ENCODE data around the gene TBC1D10A.

The TBC1D10A gene

DNA sequence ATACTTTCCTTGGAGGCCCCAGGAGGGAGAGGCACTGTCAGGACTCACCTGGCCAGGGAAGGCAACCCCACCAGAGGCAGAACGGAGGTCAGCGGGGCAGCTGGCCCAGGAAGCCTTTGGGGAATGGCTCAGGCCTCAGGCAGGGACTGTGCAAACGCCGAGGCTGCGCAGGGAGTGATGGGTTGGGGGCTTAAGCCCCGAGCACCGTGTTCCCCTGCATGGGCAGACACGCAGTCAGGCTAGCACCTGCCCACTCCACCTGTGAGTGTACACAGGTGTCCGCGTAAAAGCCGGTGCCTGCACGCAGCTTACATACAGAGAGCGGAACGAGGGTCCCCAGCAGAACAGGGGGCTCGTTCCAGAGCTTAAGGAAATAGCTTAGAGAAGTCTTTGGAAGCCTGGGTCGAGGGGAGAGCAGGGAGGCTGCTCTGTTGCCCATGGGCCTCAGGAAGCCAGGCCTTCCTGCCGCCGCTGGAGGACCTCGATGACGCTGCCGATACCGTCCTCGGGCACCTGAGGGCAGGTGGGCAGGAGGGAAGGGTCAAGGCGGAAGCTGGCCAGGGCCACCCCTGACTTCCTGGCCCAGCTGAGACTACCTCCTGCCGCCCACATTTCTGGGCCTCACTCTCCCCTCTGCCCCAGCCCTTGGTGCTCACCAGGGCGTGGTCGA is 41.4 kb downstream of the TBC1D10A start:
- DNase-seq = no peak

DNA sequence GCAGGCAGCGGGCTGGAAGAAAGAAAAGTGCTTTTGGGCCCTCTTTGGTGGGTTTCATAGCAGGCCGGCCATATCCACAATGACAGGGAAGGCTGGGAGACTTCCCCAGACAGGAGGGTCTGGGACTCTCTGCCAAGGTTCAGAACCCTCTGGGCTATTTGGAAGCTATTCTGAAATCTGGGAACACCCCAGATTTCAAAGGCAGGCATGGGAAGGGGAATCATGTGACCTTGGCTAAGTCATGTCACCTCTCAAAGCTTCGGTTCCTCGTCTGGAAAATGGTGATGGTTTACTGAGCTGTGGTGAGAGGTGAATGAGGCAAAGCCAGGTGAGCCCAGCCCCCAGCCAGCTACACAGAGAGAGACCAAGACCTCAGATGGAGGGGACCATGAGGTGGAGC is 42.1 kb downstream of the TBC1D10A start:
- no peak for DNase-seq

DNA sequence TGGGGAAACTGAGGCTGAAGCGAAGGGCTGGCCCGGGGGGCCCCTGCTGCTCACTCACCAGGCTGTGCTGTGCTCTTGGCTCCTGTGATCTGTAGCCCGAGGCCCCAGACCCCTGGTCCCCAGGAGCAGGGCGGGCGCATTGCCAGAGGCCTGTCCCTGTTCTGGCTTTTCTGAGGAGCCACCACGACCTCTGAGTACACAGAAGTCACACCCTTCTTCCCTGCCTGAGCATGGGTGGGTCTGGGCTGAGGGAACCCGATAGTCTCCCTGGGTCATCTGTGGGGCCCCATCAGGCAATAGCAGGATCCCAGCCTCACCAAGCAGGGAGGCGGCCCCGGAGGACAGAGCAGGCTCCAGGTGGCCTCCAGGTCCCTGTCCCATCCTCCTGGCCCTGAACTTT is 42.6 kb downstream of the TBC1D10A start:
- no peak for DNase-seq

DNA sequence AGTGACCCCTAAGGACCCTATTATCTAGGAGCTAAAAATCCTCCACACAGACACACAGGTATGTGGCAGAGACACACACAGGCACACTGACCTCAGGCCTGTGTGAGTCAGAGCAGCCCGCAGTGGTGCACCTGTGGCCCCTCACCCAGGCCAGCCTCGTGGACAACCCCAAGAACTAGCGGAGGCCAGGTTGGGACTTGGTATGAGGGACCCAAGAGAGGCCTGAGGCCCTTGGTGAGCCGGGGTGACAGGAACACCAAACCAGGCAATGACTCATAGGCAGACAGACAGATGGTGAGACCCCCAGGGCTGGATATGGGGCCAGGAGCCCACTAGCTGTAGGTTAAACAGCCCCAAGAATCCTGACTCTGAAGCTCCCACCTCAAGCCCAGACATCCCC is 43.4 kb downstream of the TBC1D10A start:
- DNase-seq = no peak

DNA sequence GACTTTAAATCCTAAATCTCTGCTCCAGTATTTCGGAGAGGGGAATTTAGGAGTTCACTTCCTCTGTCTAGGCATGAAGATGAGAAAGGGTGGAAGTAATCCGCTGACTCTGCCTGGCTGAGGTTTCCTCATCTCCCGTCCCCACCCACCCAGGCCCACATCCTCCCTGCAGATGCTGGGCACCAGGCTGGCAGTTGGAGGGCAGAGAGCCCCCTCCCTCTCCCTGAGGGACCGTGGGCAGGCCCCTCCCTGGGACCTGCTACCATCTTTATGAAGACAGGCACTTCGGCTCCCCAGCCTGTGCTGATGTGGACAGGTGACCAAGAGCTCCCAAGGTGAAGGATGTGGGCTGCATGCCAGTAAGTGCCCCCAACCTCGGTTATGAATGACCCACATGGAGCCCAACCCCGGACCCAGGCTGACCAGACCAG is 44.1 kb downstream of the TBC1D10A start:
- no peak for DNase-seq

DNA sequence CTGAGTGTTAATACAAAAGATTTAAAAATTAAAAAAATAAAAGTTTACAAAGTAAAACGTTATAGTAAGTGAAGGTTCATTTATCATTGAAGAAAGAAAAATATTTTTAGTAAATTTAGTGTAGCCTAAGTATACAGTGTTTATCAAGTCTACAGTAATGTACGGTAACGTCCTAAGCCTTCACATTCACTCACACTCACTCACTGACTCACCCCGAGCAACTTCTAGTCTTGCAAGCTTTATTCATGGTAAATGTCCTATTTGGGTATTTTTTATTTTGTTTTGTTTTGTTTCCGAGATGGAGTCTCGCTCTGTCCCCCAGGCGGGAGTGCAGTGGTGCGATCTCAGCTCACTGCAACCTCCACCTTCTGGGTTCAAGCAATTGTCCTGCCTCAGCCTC is 46.2 kb downstream of the TBC1D10A start:
- no peak for DNase-seq

DNA sequence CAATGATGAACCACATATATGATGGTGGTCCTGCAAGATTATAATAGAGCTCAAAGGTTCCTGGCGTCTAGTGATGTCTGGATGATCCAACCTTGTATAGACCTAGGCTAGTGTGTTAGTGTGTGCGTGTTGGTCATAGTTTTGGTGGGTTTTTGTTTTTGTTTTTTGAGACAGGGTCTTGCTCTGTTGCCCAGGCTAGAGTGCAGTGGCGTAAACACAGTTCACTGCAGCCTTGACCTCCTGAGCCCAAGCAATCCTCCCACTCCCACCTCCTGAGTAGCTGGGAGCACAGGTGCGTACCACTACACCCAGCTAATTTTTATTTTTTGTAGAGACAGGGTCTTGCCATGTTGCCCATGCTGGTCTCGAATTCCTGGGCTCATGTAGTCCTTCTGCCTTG is 46.8 kb downstream of the TBC1D10A start:
- no peak for DNase-seq

DNA sequence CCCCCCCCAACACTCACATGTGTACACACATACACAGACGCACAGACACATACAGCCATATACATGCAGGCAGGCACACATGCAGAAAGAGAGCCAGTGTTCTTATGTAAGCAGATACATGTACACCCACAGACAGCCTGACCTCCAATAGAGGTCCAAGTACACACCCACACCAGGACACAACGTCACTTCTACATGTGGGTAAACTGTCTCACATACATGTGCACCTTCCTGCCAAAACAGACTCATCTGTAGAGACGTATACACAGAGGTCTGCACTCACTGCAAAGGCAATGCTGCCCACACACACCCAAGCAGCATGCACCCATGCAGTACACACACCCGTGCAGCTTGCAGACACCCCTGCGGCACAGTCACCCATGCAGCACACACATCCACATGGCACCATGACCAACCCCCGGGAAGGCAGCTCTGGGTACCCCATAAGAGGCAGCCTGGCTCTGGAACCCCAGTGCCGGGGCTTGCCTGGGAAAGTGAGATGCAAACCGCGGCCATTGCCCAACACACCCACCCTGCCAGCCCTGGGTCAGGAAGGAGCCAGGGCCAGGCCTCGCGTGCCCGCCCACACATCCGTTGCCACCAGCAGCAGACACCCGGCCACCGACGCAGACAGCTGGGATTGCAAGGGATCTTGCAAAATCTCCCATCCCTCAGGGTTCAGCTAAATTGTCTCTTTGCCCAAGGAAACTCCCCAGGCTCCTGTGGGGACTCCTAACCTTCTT is 47.5 kb downstream of the TBC1D10A start:
- DNase-seq = no peak

DNA sequence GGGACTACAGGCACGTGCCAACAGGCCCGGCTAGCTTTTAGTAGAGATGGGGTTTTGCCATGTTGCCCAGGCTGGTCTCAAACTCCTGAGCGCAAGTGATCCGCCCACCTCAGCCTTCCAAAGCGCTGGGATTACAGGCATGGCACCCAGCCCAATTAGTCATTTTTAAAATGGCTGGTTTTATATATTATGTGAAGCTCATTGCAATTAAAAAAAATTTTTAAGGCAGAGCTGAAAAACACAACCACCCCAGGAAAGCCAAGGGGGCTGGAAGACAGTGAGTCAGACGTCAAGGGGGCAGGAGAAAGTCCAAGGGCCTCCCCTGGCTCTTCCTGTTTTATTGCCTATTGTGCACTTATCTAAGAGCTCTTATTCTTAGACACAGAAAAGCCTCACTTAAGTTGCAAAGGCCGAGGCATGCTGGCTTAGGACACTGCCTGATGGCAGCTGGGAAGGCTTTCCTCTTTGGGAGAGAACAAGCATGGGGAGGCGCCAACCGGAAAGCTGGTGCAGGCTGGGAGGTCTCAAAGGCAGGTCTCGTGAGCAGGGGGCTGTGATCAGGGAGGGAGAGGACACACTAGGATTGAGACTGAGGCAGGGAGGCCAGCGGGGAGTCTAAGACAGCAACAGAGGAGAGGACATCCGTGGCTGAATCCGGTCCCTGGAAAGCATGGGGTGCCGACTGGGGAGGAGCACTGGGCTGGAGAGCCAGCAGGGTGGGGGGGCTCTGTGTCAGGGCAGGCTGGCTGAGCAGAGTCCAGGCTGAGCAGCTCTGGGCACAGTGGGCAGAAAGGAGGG is 49.0 kb downstream of the TBC1D10A start:
- DNase-seq = no peak

DNA sequence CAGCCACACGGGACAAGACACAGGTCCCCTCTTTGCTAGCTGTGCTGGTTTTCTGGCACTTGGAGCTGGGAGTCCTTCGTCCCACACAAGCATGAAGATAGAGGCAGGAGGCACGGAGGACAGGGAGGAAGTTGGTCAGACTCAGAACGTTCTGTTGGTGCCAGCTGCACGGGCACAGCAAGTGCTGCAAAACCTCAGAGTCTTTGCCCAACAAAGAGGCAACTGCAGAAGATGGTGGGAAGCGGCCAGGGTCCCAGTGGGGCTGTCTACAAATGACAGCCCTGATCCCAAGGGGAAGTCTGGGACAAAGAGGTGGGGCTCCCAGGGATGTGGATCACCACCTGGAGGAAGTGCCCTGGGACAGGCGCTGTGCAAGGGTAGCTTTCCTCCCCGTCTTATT is 50.7 kb downstream of the TBC1D10A start:
- DNase-seq = no peak

DNA sequence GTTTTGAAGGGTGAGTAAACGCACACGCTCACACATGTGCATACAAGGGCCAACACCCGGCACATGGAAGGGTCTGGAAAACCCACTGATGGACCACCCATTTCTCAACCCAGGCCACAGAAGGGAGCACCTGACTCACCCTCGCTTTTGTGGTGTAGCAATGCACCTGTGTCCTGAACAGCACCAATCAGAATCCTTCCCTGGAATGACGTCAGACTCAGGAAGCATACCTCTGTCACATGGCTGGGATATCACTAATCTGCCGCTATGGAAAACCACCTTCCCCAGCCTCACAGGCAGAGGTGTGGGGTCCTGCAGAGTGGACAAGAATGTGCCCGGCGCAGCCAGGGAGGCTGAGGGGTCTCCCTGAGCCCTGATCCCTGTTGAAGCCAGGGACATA is 51.1 kb downstream of the TBC1D10A start:
- DNase-seq = no peak

DNA sequence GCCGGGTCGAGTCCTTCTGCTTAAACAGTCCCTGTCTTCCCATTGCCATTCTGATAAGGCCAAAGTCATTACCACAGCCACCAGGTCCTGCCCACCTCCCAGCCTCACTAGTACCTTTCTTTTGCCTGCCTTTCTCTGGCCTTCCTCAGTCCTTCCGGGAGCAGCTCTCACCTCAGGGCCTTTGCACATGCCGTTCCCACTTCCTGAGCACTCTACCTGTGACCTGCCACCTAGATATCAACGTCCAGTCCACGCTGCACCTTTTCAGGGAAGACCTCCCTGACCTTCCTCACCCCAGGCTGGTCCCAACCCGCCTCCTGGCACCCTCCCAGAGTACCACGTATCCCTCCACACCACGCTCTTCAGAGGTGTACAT is 52.3 kb downstream of the TBC1D10A start:
- DNase-seq = no peak

DNA sequence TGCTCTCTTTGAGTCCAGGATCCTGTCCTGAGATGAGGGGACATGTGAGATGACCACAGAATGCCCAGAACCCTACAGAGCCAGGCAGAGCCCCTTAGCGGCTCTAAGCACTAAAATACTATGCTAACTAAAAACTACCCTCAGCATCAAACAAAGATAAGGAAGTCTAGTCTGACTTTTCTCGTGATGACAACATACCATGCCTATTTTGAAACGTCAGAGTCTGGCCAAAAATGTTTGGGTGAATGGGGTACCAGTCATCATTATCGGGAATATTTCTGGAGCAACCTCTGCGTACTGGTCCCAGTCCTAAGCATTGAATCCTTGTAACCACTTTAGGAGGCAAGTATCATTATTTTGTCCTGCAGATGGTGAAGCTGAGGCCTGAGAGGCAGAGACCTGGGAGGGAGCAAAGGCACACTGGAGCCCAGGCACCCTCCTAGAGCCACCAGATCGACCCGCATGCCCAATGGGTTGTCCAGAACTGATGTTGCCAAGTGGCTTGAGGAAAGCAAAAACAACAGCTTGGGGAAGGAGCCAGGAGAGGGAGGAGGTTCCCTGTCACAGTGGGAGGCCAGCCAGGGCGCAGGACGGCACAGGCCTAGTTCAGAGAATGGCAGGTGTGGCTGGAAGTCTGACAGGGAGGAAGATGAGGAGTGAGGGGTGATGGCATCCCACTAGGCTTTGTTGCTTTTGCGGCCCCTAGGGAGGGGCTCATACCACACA is 52.9 kb downstream of the TBC1D10A start:
- no peak for DNase-seq

DNA sequence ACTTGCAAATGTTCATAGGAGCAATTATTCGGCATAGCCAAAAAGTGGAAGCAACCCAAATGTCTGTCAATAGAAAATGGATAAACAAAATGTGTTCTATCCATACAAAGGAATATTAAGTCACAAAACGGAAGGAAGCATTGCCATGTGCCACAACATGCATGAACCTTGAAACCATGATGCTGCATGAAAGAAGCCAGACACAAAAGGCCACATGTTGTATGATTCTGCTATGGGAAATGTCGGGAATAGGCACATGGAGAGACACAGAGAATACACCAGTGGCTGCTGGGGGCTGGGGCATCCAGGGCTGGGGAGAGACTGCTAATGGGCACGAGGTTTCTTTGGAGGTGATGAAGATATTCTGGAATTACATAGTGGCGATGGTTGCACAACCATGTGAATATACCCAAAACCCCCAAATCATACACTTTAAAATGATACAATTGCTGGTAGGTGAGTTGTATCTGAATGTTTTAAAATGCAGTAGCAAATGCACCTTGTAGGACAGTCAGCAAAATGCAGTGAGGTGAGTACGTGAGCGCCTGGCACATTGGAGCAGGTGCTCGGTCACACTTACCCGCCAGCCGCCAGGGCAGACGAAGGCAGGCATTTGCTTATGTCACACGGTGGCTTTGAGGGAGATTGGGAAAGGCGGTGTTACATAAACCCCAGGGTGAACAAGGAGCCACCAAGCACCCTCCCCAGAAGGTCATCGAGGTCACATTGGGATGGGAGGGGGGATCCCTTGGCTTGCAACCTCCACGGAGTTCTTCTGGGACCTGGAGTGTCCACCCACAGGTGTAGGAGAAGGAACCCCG is 53.8 kb downstream of the TBC1D10A start:
- no peak for DNase-seq

DNA sequence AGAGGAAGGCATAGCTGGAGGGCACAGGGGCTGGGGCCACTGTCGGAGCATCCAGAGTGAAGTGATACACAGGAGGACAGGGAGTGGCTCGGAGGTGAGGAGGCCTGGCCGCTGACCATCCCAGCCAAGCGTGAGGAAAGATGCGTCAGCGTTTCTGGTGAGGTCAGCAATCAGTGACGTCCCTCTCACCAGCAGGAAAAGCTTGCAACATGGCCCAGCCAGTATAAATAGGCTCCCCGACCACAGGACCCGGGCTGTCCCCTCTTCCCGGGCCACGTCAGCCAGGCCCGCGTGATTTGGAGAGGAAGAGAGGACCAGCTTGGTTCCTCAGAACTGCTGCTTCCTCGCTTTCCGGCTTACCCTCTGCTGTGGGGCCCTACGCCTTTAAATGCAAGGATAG is 55.9 kb downstream of the TBC1D10A start:
- DNase-seq = no peak

DNA sequence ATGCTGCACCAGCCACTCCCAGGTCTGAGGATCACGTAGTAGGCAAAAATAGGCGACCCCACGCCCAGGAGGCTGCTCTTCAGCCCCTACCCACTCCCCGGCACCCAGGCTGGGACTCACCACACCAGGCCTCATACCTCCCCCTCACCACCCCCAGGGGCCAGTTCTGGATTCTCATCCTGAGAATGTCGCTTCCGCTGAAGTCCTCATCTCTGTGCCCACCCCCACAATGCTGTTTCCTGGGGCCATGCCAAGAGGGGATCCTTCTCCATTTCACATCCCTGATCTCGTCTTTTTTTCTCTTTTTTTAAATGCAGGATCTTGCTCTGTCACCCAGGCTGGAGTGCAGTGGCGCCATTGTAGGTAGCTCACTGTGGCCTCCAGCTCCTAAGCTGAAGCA is 58.4 kb downstream of the TBC1D10A start:
- DNase-seq = no peak

DNA sequence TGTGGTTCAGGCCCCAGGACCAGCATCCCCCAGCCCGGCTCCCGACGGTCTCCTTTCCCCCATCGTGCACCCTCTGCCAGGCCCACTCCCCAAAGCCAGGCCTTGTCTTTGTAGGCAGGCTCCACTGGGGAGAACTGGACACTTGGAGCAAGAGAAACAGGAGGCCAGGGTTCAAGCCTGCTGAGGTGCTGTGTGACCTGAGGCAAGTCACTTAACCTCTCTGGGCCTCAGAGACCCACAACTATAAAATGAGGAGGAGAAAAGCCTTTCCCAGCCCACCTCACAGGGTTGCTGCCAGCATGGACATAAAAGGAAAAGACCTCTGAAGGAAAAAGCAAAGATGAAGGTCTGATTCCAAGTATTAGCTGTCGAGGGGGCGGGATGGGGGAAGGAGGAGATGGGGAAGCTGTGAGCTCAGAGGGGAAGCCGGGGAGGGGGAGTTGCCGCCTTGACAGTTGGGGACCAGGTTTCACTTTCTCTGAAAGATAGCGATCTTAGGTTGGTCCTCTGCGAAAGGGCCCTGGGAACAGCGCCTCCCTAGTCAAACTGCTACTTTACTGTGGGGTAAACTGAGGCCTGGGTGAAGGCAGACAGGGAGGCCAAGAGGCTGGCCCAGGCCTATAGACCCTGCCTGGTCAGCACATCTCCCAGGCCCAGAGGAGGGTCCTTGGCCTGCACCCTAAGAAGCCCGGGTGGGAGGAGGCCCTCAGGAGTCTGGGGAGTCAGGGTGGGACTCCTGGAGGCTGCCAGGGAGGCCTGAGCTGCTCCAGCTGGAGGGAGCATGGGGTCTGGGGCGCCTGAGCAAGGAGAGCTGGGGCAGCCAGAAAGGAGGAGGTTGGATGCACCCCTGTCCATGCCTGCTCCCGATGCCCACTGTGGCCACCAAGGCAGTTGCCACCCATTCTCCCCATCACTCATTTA is 59.1 kb downstream of the TBC1D10A start:
- no peak for DNase-seq

DNA sequence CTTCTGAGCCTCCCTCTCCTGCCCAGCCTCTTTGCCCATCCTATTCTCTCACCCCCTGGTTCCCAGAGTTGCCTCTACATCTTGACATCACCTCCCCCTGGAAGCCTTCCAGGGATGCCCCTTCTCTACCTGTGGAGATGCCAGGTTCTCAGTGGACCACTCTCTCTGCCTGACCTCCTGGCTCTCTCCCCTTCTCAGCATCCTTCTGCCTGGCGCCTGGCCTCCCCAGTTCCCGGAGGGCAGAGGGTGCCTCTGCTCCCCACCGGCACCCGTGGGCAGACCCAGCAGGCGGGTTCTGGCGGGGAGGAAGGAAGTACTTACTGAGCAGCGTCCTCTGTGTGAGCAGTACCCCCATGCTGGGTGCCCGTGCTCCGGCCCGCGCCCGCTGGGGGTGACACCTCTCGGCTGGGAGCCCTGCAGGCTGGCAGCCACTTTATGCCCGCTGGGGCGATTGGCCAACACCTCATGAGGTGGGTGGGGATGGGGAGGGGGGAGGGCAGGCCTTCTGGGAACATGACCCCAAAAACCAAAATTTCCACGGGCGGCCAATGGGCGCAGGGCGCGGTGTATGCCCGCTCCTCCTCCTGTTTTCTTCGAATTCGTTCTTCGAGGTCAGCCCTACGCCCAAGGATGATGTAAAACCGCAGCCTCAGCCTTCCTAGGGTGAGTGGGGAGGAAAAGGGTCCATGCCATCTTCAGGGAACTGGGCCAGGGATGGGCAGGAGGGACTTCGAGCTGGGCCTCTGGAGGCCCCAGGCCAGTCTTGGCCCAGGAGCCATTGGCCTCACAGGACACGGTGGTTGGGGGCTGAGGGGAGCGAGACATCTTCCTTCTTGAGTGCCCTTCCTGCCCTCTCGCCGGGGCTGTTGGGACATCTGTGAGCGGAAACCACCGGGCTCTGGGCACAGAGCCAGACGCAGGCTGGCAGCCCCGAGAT is 60.0 kb downstream of the TBC1D10A start, which contains the start of gene OSM:
TSS of gene OSM (minus strand) at position 407 of the 937 bp plus-strand sequence. CDS start at position 355, 52 bp downstream.
- DNase-seq = no peak

DNA sequence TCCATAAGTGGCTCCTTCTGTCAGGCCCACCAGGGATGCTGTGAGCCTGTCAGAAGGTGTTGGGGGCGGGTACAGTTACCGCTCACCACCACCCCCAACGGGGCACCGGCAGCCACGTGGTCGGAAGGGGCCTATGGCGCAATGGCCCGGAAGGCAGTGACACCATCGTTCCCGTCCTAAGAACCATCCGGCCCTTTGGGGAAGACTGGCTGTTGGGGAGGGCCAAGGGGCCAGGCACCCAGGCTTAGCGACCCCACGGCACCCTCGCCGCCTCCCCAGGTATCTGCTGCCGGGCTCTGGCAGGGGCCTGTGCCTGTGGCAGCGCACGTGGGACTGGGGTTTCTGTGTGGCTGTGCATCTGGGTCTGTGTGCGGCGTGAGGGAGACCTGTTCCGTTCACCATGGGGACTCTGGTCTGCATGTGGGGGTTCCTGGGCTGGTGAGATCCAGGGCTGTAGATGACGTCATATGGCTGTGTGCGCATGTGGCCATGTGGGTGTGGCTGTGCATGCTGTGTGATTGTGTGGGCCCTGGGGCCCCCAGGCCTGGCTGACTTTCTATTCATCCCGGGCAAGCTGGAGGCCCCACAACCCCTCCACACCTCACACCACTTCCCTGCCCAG is 60.8 kb downstream of the TBC1D10A start:
- DNase-seq = no peak
